DLD1 (cell line): ENCODE results near the gene PGA4.
"Not testable (repeated sequence)": the region's sequence is repeated elsewhere in the genome, so short reads cannot be mapped to it uniquely, and the experiment has no call there.

Source experiments
- in situ Hi-C: cut with HindIII; loops from 2 replicates; pipeline ENCODE4 v1.10.0; 2017; ENCODE audit warnings: low sequenced_read_pairs

The PGA4 gene

DNA sequence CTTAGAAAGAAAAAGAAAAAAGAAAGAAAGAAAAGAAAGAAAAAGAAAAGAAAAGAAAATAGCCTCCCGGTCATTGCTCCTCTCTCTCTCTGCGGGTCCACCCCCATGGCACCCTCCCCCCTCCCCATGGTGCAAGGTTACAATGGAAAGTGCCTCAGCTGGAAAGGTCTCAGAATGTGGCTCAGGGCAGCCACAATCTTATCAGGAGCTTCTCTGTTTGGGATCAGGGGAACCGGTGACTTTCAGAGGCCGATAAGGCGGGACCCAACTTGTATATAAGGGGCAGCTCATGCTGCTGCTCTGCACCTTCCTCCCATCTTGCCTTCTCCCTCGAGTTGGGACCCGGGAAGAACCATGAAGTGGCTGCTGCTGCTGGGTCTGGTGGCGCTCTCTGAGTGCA lies at the start of gene PGA4:
Gene PGA4, plus strand, starts transcription at position 301 of the 400 bp plus-strand sequence. Its CDS starts 54 bp downstream, at position 355.
- in situ Hi-C loops = not testable (repeated sequence)

DNA sequence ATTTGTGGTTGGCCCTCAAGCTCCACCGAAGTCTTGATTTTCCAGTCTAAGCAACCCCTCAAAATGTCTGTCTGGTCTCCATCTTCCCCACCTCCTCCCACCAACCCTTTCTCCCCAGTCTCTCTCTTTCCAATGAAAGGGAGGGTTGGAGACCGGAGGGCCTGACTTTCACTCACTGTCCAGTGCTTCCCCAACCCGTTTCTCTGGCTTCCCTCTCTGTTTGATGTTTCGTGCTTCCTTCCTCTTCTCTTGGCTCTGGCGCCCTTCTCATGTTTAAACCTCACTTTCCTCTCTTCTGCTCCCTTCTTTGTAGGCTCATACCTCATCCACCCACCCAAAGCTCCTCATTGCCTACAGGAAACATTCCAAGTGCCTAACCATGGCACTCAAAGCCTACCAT lies 49.8 kb upstream of the PGA4 start:
- in situ Hi-C loops = no loop called here

DNA sequence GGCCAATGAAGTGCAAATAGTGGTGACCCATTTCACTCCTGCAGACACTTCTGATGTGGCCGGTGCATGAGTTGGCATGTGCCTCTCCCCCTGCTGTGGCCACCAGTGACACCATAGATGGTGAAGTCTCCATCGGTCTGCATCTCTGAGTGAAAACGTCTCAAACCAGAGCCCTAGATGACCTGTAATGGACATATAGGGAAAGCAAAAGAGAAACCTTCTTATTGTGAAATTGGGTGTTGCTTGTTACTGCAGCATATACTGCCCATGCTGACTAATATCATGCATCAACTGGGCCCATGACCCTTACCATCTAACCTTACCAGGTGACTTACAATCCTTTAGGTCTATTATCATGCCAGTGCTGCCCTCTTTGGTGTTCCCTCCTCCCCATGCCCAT lies 49.3 kb upstream of the PGA4 start:
- in situ Hi-C loops = no loop called here

DNA sequence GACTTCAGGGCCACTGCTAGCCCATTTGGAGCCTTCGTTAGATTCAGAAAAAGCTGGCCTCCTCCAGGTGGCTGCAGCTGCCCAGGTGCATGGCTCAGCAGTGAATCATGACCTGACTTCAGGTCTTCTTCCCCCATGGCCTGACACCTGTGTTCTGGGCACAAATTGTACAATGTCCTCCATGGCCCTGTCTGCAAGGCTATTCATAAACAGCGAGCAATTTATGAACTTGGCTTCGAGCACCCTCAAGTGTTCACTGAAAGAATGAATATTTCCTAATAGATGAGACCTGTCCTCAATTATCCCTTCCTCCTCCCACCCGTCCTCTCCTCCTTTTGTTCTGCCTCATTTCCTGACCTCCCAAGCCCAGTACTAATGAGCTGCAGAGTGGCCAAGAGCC lies 48.7 kb upstream of the PGA4 start:
- in situ Hi-C loops = no loop called here

DNA sequence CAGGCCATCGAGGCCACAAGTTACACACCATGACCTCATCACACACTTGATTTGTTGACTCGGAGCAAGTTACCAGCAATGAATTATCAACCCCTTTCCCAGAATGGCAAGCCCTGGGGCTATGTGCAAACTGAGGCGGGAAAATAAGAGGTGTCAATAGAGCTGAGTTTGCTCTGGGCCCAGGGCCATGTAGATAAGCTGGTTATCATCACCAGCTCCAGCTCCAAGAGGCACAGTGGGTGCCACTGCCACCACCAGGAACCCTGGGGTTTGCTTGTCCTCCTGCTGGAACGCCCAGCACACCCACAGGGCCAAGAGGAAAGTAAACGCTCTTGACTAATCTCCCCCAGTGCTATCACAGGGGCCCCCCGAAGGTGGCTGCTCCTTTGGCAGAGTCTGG lies 47.9 kb upstream of the PGA4 start:
- in situ Hi-C loops = no loop called here

DNA sequence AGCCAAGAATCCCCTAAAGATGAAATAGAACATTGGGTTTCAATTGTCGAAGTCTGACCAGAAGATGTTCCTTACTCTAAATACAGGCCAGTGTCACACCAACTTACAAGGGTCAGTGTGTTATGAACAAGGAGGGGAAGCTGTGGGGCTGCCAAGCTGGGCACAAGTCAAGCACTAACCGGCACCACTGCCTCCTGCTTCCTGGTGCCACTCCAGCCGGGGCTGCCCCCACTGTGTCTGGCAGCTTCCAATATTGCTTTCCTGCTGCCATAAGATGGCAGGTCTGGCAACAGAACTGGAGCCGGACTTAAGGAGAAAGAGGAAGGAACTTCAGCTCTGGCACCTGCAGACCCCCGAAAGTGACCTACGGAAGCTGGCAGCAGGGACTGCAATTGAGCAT lies 47.2 kb upstream of the PGA4 start:
- in situ Hi-C loops = no loop called here

DNA sequence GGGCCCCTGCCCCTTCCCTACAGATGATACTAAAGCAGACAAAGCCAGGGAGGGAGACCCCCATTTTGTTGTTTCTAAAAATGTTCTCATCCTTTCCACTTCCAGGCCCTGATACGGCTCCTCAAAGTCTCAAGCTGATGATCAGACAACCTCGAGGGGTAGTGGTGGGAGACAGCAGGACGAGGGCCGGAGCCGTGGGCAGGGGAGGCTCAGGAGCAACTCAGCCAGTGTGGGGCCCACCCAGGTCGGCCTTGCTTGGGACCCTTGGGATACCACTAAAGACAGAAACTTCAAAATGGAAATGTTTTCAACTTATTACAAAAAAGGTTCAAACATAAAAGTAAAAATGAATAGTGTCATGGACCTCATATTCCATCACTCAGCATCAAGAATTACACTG lies 45.7 kb upstream of the PGA4 start:
- in situ Hi-C loops = no loop called here

DNA sequence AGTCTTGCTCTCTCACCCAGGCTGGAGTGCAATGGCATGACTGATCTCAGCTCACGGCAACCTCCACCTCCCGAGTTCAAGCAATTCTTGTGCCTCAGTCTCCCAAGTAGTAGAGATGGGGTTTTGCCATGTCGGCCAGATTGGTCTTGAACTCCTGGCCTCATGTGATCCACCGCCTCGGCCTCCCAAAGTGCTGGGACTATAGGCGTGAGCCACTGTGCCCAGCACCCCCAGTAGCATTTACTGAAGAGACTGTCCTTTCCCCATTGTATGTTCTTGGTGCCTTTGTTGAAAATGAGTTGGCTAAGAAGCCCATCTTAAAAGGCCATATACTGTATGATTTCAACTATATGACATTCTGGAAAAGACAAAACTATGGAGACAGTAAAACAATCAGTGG lies 41.9 kb upstream of the PGA4 start:
- in situ Hi-C loops = not testable (repeated sequence)

DNA sequence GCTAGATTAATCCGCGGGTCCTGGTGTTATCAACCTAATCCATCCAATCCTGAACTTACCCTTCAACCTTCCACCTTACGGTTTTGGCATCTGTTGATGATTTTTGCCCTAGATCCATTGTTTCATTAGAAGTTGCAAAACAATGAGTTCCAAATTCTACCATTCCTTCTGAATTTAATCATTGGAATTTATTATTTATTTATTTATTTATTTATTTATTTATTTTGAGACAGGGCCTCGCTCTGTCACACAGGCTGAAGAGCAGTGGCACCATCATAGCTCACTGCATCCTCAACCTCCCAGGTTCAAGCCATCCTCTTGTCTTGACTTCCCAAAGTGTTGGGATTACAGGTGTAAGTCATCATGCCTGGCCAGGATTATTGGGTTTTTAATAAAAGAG lies 40.7 kb upstream of the PGA4 start:
- in situ Hi-C loops = no loop called here

DNA sequence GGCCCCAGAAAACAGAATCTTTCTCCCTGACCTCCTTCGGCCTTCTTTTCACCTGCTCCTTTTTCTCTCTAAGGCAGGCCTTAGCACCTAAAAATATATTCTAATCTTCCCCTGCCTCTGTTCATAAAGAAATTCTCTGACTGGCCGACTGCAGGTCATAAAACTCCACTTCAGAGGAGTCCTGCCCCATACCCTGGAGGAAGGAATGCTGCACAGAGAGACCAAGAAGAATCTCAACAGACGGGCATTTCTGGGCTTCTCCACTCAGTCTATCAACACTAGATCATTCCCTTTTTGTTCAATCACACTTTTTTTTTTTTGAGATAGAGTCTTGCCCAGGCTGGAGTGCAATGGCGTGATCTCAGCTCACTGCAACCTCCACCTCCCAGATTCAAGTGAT lies 38.5 kb upstream of the PGA4 start:
- in situ Hi-C loops = no loop called here

DNA sequence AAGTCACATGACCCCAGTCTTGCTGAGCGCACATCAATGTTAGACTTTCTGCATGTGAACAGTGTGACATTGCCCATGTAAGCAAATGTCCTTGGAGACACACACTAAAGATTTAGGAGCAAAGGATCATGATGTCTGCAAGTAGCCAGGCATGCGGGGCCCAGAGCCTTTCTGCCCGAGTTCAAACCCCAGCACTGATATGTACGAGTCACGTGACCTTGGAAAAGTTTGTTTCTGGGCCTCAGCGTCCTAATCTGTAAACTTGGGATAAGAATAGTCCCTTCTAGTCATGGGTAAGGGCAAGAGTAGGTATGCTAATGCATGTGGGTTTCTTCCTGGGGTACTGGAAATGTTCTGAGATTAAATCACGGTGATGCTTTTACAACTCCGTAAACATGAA lies 35.6 kb upstream of the PGA4 start:
- in situ Hi-C loops = no loop called here

DNA sequence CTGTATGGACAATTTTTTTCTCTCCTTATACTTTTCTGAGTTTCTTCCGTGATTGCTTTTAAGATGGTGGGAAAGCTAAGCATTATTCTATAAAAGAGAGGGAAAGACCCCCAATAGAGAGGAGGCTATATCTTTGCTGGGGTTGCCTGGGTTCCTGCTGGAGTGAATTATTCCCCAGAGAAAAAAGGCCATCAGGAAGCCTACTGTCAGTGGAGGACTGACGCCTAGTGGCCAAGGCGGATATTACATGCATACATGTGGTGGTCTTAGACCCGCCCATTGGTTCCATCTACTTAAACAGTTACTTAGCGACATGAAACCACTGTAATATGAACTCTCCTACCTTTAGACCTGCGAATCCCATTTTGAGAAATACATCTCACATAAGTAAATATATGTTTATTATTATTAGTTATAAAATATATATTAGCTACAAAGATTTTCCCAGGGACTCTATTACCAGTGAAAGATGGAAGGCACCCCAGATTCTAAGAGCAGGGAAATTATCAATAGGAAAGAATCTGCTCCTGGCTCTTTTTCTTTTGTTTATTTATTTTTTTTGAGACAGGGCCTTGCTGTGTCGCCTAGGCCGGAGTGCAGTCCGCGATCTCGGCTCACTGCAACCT lies 34.5 kb upstream of the PGA4 start:
- in situ Hi-C loops = no loop called here

DNA sequence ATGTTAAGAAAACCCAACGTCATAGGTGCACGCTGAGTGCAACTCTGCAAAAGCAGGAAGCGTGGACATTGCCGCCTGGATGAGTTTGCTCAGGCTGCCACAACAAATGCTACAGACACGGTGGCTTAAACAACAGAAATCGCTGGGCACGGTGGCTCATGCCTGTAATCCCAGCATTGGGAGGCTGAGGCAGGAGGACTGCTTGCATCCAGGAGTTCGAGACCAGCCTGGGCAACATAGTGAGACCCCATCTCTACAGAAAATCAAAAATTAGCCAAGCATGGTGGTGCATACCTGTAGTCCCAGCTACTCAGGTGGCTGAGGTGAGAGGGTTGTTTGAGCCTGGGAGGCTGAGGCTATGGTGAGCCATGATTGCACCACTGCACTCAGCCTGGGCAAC lies 32.2 kb upstream of the PGA4 start:
- in situ Hi-C loops = no loop called here

DNA sequence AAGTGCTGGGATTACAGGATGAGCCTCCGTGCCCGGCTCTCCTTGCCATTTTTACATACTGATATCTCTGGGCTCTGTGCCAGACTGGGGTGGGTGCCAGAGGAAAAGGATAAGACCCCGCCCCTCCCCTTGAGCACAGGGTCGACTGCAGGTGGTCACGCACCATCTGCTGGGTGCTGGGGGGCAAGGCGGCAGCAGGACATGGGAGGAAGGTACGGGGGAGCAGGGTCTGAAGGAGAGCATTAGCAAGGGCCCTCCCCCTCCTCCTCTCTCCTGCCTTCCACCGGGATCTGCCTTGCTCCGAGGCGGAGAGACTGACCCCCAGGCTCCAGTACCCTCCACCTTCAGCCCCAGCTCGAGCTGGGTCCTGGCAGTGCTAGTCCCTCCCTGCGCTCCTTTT lies 28.6 kb upstream of the PGA4 start:
- in situ Hi-C loops = no loop called here

DNA sequence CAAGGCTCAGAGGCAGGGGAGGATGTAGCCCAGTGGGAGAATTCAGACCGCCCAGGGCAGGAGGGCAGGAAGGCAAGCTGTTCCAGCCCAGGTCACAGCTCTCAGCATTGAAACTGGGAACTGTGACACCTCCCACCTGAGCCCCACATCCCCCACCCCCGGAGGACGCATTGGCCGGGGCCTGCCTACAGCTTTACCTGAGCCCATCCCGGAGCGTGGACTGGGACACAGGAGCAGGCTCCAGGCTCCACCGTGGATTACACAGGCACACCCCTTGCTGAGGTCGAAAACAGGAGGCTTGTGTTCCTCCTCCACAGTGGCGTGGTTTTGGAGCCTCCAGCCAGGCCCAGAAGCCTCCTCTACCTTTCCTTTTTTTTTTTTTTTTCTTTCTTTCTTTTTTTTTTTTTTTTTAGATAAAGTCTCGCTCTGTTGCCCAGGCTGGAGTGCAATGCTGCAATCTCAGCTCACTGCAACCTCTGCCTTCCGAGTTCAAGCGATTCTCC lies 27.9 kb upstream of the PGA4 start:
- in situ Hi-C loops = no loop called here

DNA sequence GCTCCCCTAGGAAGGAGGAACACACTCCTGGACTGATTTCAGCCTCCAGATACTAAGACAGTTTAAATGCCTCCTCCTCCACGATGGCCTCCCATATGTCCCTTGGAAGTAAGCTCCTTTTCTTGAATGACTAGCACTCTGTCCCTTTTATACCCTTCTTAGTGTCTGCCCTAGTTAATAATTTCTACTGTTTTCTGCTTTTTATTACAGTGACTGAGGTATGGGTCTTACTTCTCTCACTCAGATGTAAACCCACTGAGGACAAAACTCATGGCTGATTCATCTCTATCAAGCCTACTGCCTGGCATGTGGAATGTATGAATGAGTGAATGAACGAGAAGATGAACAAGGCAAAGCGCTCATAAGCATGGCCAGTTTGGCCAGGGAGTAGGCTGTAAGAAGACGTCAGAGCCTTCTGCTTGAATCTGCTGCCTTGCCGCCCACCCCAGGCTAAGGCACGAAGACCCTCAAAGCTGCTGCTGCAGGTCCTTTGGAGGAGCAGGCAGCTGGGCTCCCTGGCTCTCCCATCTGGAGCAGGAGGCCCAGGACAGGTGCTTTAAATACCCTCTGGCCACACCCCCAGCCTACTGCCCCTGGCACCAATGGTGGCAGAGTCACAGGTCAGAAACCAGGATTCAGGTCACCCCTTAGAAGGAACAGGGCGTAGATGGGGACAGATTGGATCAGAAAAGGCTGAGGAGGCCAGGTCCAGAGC lies 27.0 kb upstream of the PGA4 start:
- in situ Hi-C loops = no loop called here

DNA sequence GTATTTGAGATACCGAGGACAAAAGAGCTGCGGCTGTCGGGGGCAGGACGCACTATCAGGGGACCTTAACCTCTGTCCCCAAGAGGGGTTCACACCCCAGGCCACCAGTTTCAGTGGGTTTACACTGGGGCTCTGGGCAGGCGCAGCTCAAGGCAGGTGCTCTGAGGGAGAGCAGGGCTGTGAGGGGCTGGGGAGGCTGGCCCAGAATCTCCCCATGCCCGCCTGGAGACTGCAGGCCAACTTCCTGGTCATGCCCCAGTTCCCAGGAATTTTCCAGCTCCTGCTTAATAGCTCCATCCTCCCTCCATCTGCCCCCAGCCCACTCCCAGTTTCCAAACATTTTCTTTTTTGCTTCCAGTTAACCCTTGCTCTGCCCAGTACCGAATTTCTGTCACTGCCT lies 26.4 kb upstream of the PGA4 start:
- in situ Hi-C loops = no loop called here

DNA sequence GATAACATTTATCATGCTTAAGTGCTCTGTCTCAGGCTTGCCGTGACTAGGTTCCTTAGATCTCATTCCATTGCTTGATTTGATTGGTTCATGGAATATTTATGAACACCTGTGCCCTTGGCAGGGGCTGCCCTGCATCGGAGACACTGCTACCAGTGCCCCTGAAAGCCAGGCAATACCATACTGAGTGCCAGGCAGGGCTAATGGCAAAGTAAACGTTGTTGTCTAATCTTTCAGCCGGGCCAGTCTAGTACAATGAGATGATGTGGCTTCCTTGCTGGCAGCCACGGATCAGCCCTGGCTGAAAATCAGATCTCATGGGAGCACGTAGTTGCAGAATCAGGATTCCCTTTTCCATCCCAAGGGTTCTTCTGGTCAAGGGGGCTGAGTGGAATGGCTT lies 23.8 kb upstream of the PGA4 start:
- in situ Hi-C loops = no loop called here

DNA sequence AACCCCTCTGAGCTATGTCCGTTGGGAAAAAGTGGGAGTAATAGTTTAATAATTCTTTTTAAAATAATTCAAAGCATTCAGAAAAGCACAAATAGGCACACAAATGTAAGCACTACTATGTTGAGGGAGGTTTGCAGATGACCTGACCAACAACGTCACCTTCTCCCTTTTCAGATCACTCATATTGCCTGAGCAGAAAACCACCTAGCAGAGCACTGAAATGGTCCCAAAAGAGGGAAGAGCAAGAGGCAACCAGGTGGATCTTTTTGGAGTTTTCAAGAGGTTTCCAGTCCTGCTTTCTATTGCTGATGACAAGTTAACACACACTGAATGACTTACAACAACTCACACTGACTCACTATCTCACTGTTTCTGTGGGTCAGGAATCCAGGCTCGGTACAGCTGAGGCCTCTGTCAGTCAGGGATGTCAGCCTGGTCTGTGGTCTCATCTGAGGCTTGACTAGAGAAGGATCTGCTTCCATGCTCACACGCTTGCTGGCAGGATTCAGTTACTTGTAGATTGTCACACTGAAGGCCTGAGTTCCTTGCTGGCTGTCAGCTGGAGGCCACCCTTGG lies 23.1 kb upstream of the PGA4 start:
- in situ Hi-C loops = no loop called here

DNA sequence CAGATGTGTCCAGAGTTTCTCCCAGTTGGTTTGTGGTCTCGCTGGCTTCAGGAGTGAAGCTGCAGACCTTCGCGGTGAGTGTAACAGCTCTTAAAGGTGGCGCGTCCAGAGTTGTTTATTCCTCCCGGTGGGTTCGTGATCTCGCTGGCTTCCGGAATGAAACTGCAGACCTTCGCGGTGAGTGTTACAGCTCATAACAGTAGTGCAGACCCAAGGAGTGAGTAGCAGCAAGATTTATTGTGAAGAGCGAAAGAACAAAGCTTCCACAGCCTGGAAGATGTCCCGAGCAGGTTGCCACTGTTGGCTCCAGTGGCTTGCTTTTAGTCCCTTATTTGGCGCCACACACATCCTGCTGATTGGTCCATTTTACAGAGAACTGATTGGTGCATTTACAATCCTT lies 20.7 kb upstream of the PGA4 start:
- in situ Hi-C loops = no loop called here

DNA sequence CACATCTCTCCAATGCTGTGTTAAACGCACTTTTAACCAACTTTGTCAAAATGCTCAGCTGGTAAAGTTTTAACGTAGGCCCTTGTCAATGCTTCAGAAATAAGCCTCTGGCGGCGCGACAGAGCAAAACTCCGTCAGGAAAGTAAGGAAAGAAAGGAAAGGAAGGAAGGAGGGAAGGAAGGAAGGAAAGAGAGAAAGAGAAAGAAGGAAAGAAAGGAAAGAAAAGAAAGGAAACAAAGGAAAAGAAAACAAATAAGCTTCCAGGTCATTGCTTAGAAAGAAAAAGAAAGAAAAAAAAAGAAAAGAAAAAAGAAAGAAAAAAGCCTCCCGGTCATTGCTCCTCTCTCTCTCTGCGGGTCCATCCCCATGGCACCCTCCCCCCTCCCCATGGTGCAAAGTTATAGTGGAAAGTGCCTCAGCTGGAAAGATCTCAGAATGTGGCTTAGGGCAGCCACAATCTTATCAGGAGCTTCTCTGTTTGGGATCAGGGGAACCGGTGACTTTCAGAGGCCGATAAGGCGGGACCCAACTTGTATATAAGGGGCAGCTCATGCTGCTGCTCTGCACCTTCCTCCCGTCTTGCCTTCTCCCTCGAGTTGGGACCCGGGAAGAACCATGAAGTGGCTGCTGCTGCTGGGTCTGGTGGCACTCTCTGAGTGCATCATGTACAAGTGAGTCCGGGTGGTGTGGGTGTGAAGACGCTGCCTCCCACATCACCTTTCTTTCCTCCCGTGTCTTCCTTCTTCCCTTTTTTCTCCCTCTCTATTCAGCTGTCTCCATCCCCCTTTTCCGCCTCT lies 19.0 kb upstream of the PGA4 start, which contains the start of gene PGA3:
Gene PGA3, plus strand, starts transcription at position 566 of the 797 bp plus-strand sequence. Its CDS starts 50 bp downstream, at position 616.
- in situ Hi-C loops = not testable (repeated sequence)
